Right lobe of liver (tissue), 6 donors: ENCODE data around the gene TMEM87A. TPM values are rescaled to one million over a fixed set of nuclear protein-coding genes. Genes with fewer than 3 reads are reported as not detected.
A peak's percentile ranks its signal among the peaks of the same experiment; 100 is the strongest.

Source experiments
- ATAC-seq, 4 donors: fragments of 200-7000 bp; cut with Tn5 transposase; one replicate each; pipeline ENCODE4 v1.9.1; 2020; ENCODE audit warnings: mild to moderate bottlenecking in 4 of 4, moderate library complexity in 4 of 4
- DNase-seq, 3 donors: peaks; one replicate each; pipeline ENCODE4 v3.0.0-alpha.2; 2020
- H3K27ac ChIP-seq, 3 donors: fragments of 200-600 bp; one replicate each; pipeline ENCODE4 v1.8.0; 2022
- H3K27me3 ChIP-seq, 2 donors: fragments of 200-600 bp; one replicate each; pipeline ENCODE4 v1.8.0; 2022
- H3K36me3 ChIP-seq, 4 donors: fragments of 200-600 bp; sonication (generic) in 1 of 4; one replicate each; pipeline versions ENCODE4 v1.5.1 to v1.8.0; 2017 to 2022; ENCODE audit warnings: control low read depth in 1 of 4
- H3K4me1 ChIP-seq, 4 donors: fragments of 200-600 bp; sonication (generic) in 1 of 4; one replicate each; pipeline versions ENCODE4 v1.5.1 to v1.8.0; 2017 to 2022; ENCODE audit warnings: control low read depth in 1 of 4
- H3K4me3 ChIP-seq, 3 donors: fragments of 200-600 bp; one replicate each; pipeline ENCODE4 v1.8.0; 2022
- H3K9me3 ChIP-seq, 4 donors: fragments of 200-600 bp; sonication (generic) in 1 of 4; one replicate each; pipeline versions ENCODE4 v1.5.1 to v1.8.0; 2017 to 2022; ENCODE audit warnings: control low read depth in 1 of 4
- POLR2A ChIP-seq: fragments of 450-650 bp; IDR thresholded peaks from one replicate; pipeline ENCODE4 v1.6.1; 2017; ENCODE audit warnings: antibody characterized with exemption, mild to moderate bottlenecking
- WGBS: methylation state at CpG from one replicate; pipeline ENCODE4 v1.1.6; 2018; ENCODE audit warnings: low coverage, low lambda C conversion rate; ENCODE audit not compliant: insufficient coverage; ENCODE audit errors: missing lambda C conversion rate; 5-methylcytosine and 5-hydroxymethylcytosine counted together
- intact Hi-C, 2 donors: fragments of 100-400 bp; cut with DNase I; formaldehyde crosslinking; loops; one replicate each; pipeline versions ENCODE4 v1.11.2 to v1.14.1; 2022
- total RNA-seq, 6 experiments: library from RNA; depleted of rRNA in 2 of 6; stranded (reverse); fragments of >200 nt in 2 of 6; fragmentation: NEBNext Ultra II Directional in 3 of 6; extraction: Animal tissue kit (Norgen Biotek cat#: 25700) in 3 of 6; gene quantifications; one replicate each; pipeline versions ENCODE4 v1.1.0 to v1.2.4, GENCODE V29; 2016 to 2023
- TF ChIP-seq, protein P1 (sequence below), 4 donors: fragments of 200-600 bp in 3 of 4; fragments of 450-650 bp in 1 of 4; IDR thresholded peaks; one replicate each; pipeline versions ENCODE4 v1.5.1 to v1.8.0; 2016 to 2022; ENCODE audit warnings: antibody characterized with exemption in 4 of 4, mild to moderate bottlenecking in 2 of 4
- donor health status: DM: no; HTN: yes; CAD: no.
- donor health status: DM: no; HTN: no; CAD: no.
- donor health status: DM: no; HTN: no; CAD: no.
- donor health status: DM: no; HTN: yes; CAD: no.
- donor health status: DM: no; HTN: yes; CAD: no.

Gene TMEM87A
- total RNA-seq, 6 experiments from 2014 or later: 12.9 to 22.4 (median 15.7) TPM

DNA sequence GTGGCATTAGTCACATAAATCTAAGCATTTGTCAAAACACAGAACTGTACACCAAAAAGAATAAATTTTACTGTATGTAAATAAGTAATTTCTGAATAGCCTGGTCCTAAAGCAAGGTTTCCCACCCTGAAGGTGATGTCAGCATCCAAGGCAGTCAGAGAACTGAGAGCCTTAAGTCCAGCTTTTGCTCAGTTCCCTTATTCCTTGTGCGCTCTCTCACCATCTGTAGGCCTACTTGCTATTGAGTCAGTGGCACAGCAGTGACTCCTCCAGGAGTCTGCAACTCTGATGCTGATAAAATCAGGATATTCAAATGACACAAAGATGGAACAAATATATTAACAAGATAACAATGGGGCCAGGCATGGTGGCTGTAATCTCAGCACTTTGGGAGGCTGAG is 87.4 kb downstream of the TMEM87A start:
- ATAC-seq (no peak), DNase-seq (no peak)
- intact Hi-C loops: no loop called here
- H3K4me1 ChIP-seq: no peaks in the 10 kb centered on the region
- TF ChIP-seq, protein P1, sequence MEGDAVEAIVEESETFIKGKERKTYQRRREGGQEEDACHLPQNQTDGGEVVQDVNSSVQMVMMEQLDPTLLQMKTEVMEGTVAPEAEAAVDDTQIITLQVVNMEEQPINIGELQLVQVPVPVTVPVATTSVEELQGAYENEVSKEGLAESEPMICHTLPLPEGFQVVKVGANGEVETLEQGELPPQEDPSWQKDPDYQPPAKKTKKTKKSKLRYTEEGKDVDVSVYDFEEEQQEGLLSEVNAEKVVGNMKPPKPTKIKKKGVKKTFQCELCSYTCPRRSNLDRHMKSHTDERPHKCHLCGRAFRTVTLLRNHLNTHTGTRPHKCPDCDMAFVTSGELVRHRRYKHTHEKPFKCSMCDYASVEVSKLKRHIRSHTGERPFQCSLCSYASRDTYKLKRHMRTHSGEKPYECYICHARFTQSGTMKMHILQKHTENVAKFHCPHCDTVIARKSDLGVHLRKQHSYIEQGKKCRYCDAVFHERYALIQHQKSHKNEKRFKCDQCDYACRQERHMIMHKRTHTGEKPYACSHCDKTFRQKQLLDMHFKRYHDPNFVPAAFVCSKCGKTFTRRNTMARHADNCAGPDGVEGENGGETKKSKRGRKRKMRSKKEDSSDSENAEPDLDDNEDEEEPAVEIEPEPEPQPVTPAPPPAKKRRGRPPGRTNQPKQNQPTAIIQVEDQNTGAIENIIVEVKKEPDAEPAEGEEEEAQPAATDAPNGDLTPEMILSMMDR (IDR thresholded peaks at IDR 0.05): no peak
- no peak for TF ChIP-seq POLR2A
- H3K36me3 ChIP-seq: peaks cover 5 to 79% (median 17%) of the 10 kb centered on the region in 4 donors
- 100% methylated on average over 1 of the region's 1 CpG for WGBS
- H3K27ac ChIP-seq: no peak overlapping the region
- H3K4me3 ChIP-seq: no peak overlapping the region
- no peaks in the 10 kb centered on the region for H3K27me3 ChIP-seq
- H3K9me3 ChIP-seq: no peaks in the 10 kb centered on the region

DNA sequence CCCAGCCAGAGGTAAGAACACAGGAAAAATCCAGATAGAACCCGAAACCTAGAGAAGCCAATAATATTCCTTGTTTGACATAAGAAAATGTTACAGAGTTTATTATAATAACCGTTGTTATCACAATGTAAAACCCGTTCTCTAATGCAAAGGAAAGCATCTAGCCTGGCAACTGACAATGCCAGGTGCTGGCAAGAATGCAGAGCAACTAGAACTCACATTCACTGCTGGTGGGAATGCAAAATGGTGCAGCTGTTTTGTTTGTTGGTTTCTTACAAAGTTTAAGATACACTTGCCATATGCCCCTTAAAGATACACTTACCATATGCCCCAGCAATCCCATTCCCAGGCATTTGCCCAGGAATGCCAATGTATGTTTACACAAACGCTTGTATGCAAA is 88.5 kb downstream of the TMEM87A start:
- peaks cover 0 to 69% (median 19%) of the 10 kb centered on the region in 4 donors for H3K36me3 ChIP-seq
- 98% methylated on average over 4 of the region's 4 CpGs for WGBS
- intact Hi-C loops: no loop called here

DNA sequence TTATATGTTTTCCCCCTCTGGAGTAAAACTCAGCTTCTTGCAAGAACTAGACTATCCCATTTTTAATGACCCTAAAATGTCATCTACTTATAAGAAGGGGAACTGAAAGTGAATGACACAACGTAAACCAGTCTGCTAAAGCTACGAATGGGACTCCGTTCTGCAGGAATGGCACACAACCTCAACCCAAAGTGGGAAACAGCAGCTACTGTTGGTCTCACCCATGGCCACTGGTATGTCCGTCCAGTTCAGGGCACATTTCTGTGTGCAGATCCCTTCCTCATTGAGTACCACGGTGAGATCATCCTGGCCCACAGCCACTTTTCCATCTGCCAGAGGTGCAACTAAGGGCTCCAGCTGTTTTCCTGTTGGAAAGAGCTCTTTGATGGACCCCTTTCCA is 88.9 kb downstream of the TMEM87A start:
- intact Hi-C loops: no loop called here

More for the DNA sequence above, 88.5 kb downstream of the TMEM87A start:
- Histone ChIP-seq H3K27ac (no peak overlapping the region), H3K27me3 (no peaks in the 10 kb centered on the region), H3K4me1 (no peaks in the 10 kb centered on the region), H3K4me3 (no peak overlapping the region), H3K9me3 (no peaks in the 10 kb centered on the region)
- no peak for ATAC-seq
- DNase-seq: no peak
- TF ChIP-seq POLR2A: no peak
- TF ChIP-seq, protein P1 (IDR thresholded peaks at IDR 0.05): no peak

DNA sequence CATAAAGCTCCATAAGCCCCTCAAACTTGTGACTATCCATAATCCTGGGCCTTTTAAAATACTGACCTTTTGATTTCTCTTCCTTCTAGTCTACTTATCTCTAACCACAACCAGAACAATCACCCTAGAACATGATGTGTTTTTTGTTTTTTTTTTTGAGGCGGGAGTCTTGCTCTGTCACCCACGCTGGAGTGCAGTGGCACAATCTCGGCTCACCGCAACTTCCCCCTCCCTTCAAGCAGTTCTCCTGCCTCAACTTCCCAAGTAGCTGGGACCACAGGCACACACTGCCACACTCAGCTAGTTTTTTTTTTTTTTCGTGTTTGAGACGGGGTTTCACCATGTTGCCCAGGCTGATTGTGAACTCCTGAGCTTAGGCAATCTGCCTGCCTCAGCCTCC is 90.3 kb downstream of the TMEM87A start:
- no peak overlapping the region for H3K27ac ChIP-seq
- 62% methylated on average over 6 of the region's 6 CpGs for WGBS

More for the DNA sequence above, 88.9 kb downstream of the TMEM87A start:
- ATAC-seq: peak; percentile 51 to 75 (median 66)
- Histone ChIP-seq H3K36me3 (peaks cover 0 to 68% (median 20%) of the 10 kb centered on the region in 4 donors), H3K9me3 (no peaks in the 10 kb centered on the region), H3K4me3 (no peak overlapping the region), H3K27me3 (no peaks in the 10 kb centered on the region), H3K4me1 (no peaks in the 10 kb centered on the region), H3K27ac (no peak overlapping the region)
- peak in 1 of 3 donors; percentile 32 for DNase-seq
- WGBS: 44% methylated on average over 5 of the region's 5 CpGs
- TF ChIP-seq, protein P1 (IDR thresholded peaks at IDR 0.05): no peak
- no peak for TF ChIP-seq POLR2A

More for the DNA sequence above, 90.3 kb downstream of the TMEM87A start:
- peak in 3 of 4 donors; percentile 37 to 46 (median 38) for ATAC-seq
- DNase-seq: no peak
- H3K27me3 ChIP-seq: no peaks in the 10 kb centered on the region
- intact Hi-C loops: no loop called here
- H3K4me3 ChIP-seq: no peak overlapping the region
- H3K4me1 ChIP-seq: no peaks in the 10 kb centered on the region
- TF ChIP-seq, protein P1 (IDR thresholded peaks at IDR 0.05): no peak
- no peak for TF ChIP-seq POLR2A
- peaks cover 0 to 67% (median 22%) of the 10 kb centered on the region in 4 donors for H3K36me3 ChIP-seq
- no peaks in the 10 kb centered on the region for H3K9me3 ChIP-seq
